Prostate gland (tissue), 2 donors: ENCODE data around the gene YEATS4.

Experiments
- POLR2A ChIP-seq: fragments of 450-650 bp; IDR thresholded peaks from one replicate; pipeline ENCODE4 v1.6.1; 2016; ENCODE audit warnings: antibody characterized with exemption, mild to moderate bottlenecking
- POLR2AphosphoS5 ChIP-seq: sonication (generic); formaldehyde crosslinking; IDR thresholded peaks from one replicate; pipeline ENCODE4 v1.6.1; 2017; ENCODE audit warnings: antibody characterized with exemption
- TF ChIP-seq, protein P1 (sequence below), 4 experiments: fragments of 200-600 bp in 2 of 4; fragments of 450-650 bp in 2 of 4; sonication (generic) in 2 of 4; IDR thresholded peaks; 1 replicate in 3 of 4; 2 replicates in 1 of 4; pipeline ENCODE4 v1.5.1; 2016 to 2019; ENCODE audit warnings: antibody characterized with exemption in 4 of 4, mild to moderate bottlenecking in 2 of 4, moderate library complexity in 2 of 4

- TF ChIP-seq, protein P1, sequence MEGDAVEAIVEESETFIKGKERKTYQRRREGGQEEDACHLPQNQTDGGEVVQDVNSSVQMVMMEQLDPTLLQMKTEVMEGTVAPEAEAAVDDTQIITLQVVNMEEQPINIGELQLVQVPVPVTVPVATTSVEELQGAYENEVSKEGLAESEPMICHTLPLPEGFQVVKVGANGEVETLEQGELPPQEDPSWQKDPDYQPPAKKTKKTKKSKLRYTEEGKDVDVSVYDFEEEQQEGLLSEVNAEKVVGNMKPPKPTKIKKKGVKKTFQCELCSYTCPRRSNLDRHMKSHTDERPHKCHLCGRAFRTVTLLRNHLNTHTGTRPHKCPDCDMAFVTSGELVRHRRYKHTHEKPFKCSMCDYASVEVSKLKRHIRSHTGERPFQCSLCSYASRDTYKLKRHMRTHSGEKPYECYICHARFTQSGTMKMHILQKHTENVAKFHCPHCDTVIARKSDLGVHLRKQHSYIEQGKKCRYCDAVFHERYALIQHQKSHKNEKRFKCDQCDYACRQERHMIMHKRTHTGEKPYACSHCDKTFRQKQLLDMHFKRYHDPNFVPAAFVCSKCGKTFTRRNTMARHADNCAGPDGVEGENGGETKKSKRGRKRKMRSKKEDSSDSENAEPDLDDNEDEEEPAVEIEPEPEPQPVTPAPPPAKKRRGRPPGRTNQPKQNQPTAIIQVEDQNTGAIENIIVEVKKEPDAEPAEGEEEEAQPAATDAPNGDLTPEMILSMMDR (IDR thresholded peaks at IDR 0.05), result no peak
- TF ChIP-seq POLR2A, result no peak
- no peak for TF ChIP-seq POLR2AphosphoS5
Measured at GRCh38 chr12:69410571-69410970, 51.0 kb downstream of the YEATS4 start.
